Prostate gland (tissue), 2 donors: ENCODE data around the gene TSR3.

Experiments
- POLR2A ChIP-seq: fragments of 450-650 bp; IDR thresholded peaks from one replicate; pipeline ENCODE4 v1.6.1; 2016; ENCODE audit warnings: antibody characterized with exemption, mild to moderate bottlenecking
- POLR2AphosphoS5 ChIP-seq: sonication (generic); formaldehyde crosslinking; IDR thresholded peaks from one replicate; pipeline ENCODE4 v1.6.1; 2017; ENCODE audit warnings: antibody characterized with exemption
- TF ChIP-seq, protein P1 (sequence below), 4 experiments: fragments of 200-600 bp in 2 of 4; fragments of 450-650 bp in 2 of 4; sonication (generic) in 2 of 4; IDR thresholded peaks; 1 replicate in 3 of 4; 2 replicates in 1 of 4; pipeline ENCODE4 v1.5.1; 2016 to 2019; ENCODE audit warnings: antibody characterized with exemption in 4 of 4, mild to moderate bottlenecking in 2 of 4, moderate library complexity in 2 of 4

DNA sequence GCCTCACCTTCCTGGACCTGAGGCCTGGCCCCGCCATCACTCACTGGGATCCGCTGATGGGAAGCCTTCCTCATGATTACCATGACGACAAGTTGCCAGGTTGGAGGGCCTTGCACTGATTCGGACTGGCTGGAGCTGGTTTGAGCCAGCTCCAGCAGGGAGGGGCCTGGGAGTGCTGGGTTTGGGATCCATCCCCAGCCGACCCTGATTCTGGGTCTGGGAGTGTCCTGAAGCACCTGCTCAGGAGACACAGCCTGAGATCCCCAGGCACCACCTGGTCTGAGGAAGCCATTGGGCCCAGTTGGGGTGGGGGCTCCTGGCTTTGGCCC lies 24.1 kb downstream of the TSR3 start:
- TF ChIP-seq POLR2A (no peak), POLR2AphosphoS5 (no peak)
- TF ChIP-seq, protein P1, sequence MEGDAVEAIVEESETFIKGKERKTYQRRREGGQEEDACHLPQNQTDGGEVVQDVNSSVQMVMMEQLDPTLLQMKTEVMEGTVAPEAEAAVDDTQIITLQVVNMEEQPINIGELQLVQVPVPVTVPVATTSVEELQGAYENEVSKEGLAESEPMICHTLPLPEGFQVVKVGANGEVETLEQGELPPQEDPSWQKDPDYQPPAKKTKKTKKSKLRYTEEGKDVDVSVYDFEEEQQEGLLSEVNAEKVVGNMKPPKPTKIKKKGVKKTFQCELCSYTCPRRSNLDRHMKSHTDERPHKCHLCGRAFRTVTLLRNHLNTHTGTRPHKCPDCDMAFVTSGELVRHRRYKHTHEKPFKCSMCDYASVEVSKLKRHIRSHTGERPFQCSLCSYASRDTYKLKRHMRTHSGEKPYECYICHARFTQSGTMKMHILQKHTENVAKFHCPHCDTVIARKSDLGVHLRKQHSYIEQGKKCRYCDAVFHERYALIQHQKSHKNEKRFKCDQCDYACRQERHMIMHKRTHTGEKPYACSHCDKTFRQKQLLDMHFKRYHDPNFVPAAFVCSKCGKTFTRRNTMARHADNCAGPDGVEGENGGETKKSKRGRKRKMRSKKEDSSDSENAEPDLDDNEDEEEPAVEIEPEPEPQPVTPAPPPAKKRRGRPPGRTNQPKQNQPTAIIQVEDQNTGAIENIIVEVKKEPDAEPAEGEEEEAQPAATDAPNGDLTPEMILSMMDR (IDR thresholded peaks at IDR 0.05) = no peak
